ENCODE data around the gene STRADA.

The STRADA gene, protein sequence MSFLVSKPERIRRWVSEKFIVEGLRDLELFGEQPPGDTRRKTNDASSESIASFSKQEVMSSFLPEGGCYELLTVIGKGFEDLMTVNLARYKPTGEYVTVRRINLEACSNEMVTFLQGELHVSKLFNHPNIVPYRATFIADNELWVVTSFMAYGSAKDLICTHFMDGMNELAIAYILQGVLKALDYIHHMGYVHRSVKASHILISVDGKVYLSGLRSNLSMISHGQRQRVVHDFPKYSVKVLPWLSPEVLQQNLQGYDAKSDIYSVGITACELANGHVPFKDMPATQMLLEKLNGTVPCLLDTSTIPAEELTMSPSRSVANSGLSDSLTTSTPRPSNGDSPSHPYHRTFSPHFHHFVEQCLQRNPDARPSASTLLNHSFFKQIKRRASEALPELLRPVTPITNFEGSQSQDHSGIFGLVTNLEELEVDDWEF

GRCh38 chr17:63741408-63742173 lies at the start of gene STRADA:
Gene STRADA (minus strand): TSS chr17:63741799. CDS start chr17:63728369, 13,430 bp downstream.
- DNase-seq: peak; percentile 100

- no peak for DNase-seq
Observed at GRCh38 chr17:63790057-63790456, 48.5 kb upstream of the STRADA start.

DNA sequence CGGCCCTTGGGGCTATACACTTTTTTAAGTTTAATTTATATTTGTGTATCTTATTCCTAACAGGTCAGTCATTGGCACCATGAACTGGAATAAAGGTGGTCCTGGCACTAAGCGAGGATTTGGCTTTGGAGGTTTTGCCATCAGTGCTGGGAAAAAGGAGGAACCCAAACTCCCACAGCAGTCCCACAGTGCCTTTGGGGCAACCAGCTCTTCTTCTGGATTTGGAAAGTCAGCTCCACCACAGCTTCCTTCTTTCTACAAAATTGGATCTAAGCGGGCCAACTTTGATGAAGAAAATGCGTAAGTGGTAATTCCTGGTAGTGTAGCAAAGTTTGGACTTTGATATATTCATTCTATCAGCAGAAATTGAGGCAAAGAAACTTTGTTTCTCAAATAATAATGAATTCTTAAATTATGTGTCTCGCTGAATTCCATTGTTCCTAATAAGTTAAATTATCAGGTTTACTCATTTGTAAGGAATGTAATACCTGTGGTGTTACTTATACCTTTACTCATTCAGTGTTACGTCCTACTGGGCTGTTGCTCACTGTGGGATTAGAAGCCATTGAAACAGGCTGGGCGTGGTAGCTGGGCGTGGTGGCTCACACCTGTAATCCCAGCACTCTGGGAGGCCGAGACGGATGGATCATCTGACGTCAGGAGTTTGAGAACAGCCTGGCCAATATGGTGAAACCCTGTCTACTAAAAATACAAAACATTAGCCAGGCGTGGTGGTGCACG lies 45.5 kb upstream of the STRADA start:
- no peak for DNase-seq

- DNase-seq: no peak
Observed at GRCh38 chr17:63786117-63786516, 44.5 kb upstream of the STRADA start.

DNA sequence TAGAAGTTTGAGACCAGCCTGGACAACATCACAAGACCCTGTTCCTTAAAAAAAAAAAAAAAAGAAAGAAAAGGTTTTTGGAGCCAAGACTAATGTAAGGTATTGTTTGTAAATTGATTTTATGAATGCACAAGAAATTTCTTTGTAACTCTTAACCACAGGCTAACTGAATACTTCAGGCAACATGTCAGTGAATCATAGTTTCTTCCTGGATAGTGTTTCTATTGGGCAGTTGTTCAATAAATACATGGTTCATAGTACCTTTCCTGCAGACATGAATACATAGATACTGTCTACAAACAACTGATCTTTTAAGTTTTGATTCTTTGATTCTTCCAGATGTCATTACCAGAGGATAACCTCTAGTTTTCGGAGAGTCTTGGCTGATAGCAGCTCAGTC lies 44.0 kb upstream of the STRADA start:
- DNase-seq: no peak

GRCh38 chr17:63783522-63783921 lies 41.9 kb upstream of the STRADA start:
- no peak for DNase-seq

GRCh38 chr17:63780928-63781327 lies 39.3 kb upstream of the STRADA start:
- DNase-seq: no peak

GRCh38 chr17:63780507-63780906 lies 38.9 kb upstream of the STRADA start:
- no peak for DNase-seq

DNA sequence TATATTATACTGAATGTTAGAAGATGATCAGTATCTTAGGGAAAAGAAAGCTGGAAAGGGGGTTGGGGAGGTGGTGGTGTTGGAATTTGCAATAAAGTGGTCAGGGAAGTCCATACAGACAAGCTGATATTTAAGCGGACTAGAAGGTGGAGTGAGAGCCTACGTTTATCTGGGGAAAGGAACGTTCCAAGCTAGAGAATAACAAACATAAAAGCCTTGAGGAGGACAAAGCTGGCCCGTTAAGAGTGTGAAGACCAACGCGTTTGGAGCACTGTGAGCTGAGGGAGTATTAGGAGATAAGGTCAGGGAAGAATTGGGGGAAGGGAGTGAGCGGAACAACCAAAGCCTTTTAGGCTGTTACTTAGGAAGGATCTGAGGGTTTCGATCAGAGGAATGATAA lies 33.8 kb upstream of the STRADA start:
- DNase-seq: no peak

DNA sequence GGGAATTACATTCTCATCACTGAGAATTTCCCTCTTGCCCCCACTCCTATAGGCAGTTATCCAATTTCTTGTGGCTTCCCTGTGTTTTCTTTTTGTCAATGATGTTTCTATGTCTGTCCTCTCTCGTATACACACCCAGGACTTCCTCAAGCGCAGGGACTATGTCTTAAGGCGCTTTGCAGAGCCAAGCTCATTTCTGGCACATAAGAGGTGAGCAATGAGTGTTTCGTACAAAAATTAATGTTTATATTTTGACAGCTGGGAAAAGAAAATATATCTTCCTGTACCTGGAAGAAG lies 33.3 kb upstream of the STRADA start:
- DNase-seq: no peak

- peak; percentile 92 for DNase-seq
Observed at GRCh38 chr17:63774141-63774968, 32.8 kb upstream of the STRADA start, which contains the start of gene DDX42. Gene DDX42 (plus strand): TSS chr17:63774170. CDS start chr17:63787050, 12,880 bp downstream.

DNA sequence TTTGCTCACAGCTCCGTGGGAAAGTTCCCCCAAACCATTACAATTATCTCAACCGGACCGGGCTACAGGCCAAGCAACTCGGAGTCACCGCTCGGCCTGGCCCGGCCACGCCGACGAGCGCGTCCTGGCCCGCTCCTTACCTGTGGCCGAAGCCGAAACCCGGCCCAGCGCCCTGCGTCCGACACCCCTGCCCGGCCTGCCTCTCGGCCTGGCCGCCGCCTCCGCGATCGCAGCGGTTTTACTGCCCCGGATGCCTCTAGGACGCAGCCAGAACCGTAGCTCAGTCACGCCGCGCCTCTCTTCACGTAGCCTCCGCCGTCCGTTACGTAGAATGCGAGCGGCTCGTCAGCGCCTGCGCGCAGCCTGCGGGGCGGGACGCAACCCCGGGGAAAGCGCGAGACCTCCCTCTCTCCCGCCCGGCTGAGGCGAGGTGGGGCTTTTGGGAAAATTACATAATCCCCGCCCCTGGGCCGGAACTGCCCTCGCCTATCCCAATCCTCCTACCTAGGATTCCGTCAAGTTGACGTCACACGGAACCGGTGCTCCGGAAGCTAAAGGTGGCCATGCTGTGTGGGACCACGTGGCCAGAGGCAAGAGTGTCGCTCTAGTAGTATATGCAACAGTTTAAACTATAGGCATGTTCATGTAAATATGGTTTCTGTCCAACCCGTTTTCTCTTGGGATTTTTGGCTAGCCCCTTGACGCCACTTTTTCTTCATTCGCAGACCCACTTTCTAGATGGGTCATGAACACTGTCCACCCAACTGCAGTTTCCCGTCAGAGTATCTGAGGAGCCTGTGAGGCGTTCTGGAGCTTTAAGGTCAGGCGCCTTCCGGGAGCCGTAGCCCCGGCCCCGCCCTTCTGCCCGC lies 31.9 kb upstream of the STRADA start, which contains the start of gene CCDC47:
Gene CCDC47, minus strand, starts transcription at position 326 of the 869 bp plus-strand sequence. CDS start 7,422 bp downstream, outside the sequence.
- DNase-seq: peak; percentile 99

DNA sequence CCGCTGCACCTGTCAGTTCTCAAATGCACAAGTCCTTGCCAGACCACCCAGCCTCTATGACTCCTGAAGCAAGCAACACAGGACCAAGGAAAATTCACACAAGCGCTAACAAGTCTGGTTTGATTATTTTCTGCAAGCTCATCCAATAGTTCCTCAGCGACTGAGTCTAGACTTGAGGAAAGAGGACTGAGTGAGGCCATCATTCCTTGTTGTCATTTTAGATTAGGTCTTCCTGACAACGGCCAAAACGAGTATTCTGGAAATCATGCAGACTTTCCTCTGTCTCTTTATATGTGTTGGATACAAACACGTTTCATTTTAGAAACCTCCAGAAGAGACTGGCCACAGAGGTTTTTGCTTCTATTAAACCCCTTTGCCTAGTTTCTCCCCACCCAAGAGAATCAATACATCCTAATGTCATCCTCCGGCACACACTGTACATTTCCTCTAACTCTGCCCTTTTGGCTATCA lies 31.2 kb upstream of the STRADA start:
- no peak for DNase-seq

- DNase-seq: no peak
Observed at GRCh38 chr17:63768433-63768832, 26.8 kb upstream of the STRADA start.

DNA sequence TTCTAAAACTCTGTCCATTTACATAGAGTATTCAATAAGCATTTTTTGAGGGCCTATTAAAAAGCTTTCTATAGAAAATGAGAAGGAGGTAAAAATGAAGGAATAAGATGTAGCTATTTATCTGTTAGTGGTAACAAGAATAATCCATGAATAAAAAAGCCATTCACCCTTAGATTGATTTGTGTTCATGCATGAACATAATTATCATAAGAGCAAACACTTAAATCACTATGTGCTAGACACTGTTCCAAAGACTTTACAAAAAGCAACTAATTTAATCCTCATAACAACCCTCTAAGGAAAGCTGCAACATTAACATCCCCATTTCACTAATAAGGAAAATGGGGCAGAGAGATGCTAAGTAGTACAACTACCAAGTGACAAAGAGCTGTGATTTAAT lies 25.2 kb upstream of the STRADA start:
- DNase-seq: no peak

GRCh38 chr17:63764716-63765115 lies 23.1 kb upstream of the STRADA start:
- no peak for DNase-seq

- no peak for DNase-seq
Observed at GRCh38 chr17:63762161-63763078, 20.8 kb upstream of the STRADA start.

GRCh38 chr17:63760771-63761539 lies 19.4 kb upstream of the STRADA start:
- no peak for DNase-seq

- no peak for DNase-seq
Observed at GRCh38 chr17:63758428-63758827, 16.8 kb upstream of the STRADA start.
